Duodenal mucosa (tissue), 2 donors: ENCODE data around the gene EPHA3.

Experiments
- H3K27ac ChIP-seq: one replicate; pipeline ENCODE4 v1.7.0; 2013; ENCODE audit warnings: low read depth, low read length
- H3K27me3 ChIP-seq, 2 donors: one replicate each; pipeline ENCODE4 v1.7.0; 2013; ENCODE audit warnings: low read length in 2 of 2, control low read depth in 1 of 2; ENCODE audit not compliant: insufficient read depth in 2 of 2, control insufficient read depth in 1 of 2
- H3K36me3 ChIP-seq, 2 donors: one replicate each; pipeline ENCODE4 v1.7.0; 2013; ENCODE audit warnings: low read length in 2 of 2, control low read depth in 1 of 2; ENCODE audit not compliant: insufficient read depth in 2 of 2, control insufficient read depth in 1 of 2
- H3K4me1 ChIP-seq, 2 donors: one replicate each; pipeline ENCODE4 v1.7.0; 2013; ENCODE audit warnings: low read length in 2 of 2, control low read depth in 1 of 2; ENCODE audit not compliant: insufficient read depth in 2 of 2, control insufficient read depth in 1 of 2
- H3K4me3 ChIP-seq, 2 donors: one replicate each; pipeline ENCODE4 v1.7.0; 2013; ENCODE audit warnings: low read length in 2 of 2, low read depth in 1 of 2
- H3K9ac ChIP-seq, 2 donors: one replicate each; pipeline ENCODE4 v1.7.0; 2013; ENCODE audit warnings: low read length in 2 of 2, low read depth in 1 of 2
- H3K9me3 ChIP-seq, 2 donors: one replicate each; pipeline ENCODE4 v1.7.0; 2013; ENCODE audit warnings: low read length in 2 of 2, control low read depth in 1 of 2; ENCODE audit not compliant: control insufficient read depth in 1 of 2

The EPHA3 gene

GRCh38 chr3:89449086-89449485 is 341.7 kb downstream of the EPHA3 start:
- Histone ChIP-seq H3K4me1 (no peaks in the 10 kb centered on the region), H3K27me3 (no peaks in the 10 kb centered on the region), H3K27ac (no peak overlapping the region), H3K9ac (no peak overlapping the region), H3K9me3 (no peaks in the 10 kb centered on the region), H3K36me3 (no peaks in the 10 kb centered on the region), H3K4me3 (no peak overlapping the region)

DNA sequence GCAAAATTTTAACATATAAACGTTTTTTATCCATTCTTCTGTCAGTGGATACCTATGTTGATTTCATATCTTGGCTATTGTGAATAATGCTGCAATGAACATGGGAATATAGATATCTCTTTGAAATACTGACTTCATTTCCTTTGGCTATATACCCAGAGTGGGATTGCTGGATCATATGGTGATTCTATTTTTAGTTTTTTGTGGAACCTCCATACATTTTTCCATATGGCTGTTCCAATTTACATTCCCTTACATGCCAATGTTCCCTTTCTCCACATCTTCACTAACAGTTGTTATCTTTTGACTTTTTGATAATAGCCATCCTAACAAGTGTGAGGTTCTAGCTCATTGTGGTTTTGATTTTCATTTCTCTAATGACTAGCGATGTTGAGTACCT is 344.6 kb downstream of the EPHA3 start:
- no peak overlapping the region for H3K9ac ChIP-seq
- H3K27me3 ChIP-seq, result no peaks in the 10 kb centered on the region
- H3K4me1 ChIP-seq, result no peaks in the 10 kb centered on the region
- H3K27ac ChIP-seq, result no peak overlapping the region
- H3K36me3 ChIP-seq, result no peaks in the 10 kb centered on the region
- H3K4me3 ChIP-seq, result no peak overlapping the region
- H3K9me3 ChIP-seq, result no peaks in the 10 kb centered on the region

DNA sequence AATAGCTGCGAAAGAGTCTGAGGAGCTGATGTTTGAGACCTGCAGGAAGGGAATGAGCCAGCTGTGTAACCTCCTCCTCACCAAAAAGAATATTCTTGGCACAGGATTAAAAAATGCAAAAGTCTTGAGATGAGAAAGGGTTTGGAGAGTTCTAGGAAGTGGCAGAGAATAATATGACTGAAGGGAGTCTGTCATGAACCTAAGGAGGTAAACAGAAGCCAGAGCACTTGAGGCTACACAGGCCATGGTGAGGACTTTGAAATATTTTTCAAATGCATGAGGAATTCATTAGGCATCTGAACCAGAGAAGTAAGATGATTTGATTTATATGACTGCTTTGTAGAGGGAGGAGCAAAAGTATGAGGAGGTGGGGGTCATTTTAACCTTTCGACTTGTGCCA is 347.8 kb downstream of the EPHA3 start:
- Histone ChIP-seq H3K36me3 (no peaks in the 10 kb centered on the region), H3K27me3 (no peaks in the 10 kb centered on the region), H3K9ac (no peak overlapping the region), H3K4me3 (no peak overlapping the region), H3K4me1 (no peaks in the 10 kb centered on the region), H3K9me3 (no peaks in the 10 kb centered on the region), H3K27ac (no peak overlapping the region)

DNA sequence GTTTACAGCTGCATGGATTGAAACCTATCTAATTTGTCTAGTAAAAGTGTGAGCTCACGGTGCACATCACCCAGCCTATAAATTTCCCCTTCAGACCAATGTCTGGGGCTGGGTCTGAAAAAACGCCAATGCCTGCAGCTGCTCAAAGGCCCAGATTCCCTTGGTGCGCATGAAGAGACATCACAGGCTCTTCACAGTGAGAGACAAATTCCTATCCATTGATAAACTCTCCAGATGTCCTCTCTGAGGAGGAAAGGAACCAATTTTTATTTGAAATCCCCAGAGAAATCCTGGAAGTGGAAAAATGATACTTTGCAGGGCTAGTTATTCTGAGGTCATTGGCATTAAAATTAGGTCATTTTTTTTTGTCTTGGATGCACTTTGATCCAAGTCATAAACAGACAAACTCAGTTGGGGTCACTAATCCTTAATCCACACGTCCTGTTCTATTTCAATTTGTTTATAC is 360.5 kb downstream of the EPHA3 start:
- Histone ChIP-seq H3K36me3 (no peaks in the 10 kb centered on the region), H3K27ac (no peak overlapping the region), H3K4me3 (no peak overlapping the region), H3K9me3 (no peaks in the 10 kb centered on the region), H3K27me3 (no peaks in the 10 kb centered on the region), H3K4me1 (no peaks in the 10 kb centered on the region), H3K9ac (no peak overlapping the region)

DNA sequence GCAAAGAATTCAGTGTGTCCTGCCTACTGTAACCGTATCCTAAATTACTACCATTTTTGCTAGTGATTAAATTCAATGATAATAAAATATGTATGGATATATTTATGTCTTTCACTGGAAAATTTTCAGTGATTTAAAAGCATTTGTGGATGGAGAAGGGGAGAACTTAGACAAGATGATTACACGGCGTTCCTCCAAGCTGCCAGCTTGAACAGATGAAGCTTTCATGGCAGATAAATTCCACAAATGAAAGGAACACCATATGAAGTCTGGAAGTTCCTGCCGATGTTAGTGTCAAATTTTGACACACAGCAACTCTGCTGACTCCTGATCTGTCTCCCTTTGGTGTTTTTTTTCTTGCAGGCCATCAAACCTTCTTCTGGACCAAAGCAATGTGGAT is 364.7 kb downstream of the EPHA3 start:
- H3K9ac ChIP-seq, result no peak overlapping the region
- no peak overlapping the region for H3K27ac ChIP-seq
- H3K36me3 ChIP-seq, result no peaks in the 10 kb centered on the region
- H3K4me1 ChIP-seq, result no peaks in the 10 kb centered on the region
- no peaks in the 10 kb centered on the region for H3K9me3 ChIP-seq
- H3K4me3 ChIP-seq, result no peak overlapping the region
- H3K27me3 ChIP-seq, result no peaks in the 10 kb centered on the region

DNA sequence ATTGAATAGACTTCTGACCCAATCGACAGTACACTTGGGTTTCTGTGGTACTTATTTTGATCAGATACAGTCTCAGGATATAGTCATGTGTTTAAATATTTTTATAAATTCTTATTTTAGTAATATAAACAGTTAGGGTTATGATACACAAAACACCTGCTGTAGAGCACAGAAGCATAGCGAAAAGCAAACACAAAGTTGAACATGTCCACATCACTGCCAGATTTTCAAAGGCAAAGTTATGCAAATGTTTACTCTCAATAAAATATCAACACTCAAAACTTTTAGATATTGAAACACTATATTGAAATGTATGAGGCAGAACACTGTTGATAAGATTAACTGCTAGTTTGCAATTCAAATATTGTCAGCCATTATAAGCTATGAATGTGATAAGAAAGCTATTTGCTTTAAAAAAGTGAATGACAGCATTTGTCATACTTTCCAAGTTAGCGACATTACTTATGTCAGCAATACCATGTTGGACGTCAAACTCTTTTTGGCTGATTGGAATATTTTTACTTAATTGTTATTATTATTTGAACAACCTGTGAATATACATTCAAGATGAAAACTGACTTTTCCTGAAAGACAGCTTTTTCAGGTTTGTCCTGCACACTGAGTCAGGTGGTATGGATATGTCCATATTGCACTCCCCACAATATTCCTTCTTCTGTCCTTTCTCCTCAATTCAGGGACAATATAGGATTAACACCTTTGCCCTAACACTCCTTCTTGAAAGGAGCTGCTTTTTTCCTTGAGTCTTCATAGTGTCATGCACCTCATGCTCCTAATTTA is 367.1 kb downstream of the EPHA3 start:
- Histone ChIP-seq H3K27ac (no peak overlapping the region), H3K27me3 (no peaks in the 10 kb centered on the region), H3K36me3 (no peaks in the 10 kb centered on the region), H3K9ac (no peak overlapping the region), H3K4me3 (no peak overlapping the region), H3K9me3 (no peaks in the 10 kb centered on the region), H3K4me1 (no peaks in the 10 kb centered on the region)

DNA sequence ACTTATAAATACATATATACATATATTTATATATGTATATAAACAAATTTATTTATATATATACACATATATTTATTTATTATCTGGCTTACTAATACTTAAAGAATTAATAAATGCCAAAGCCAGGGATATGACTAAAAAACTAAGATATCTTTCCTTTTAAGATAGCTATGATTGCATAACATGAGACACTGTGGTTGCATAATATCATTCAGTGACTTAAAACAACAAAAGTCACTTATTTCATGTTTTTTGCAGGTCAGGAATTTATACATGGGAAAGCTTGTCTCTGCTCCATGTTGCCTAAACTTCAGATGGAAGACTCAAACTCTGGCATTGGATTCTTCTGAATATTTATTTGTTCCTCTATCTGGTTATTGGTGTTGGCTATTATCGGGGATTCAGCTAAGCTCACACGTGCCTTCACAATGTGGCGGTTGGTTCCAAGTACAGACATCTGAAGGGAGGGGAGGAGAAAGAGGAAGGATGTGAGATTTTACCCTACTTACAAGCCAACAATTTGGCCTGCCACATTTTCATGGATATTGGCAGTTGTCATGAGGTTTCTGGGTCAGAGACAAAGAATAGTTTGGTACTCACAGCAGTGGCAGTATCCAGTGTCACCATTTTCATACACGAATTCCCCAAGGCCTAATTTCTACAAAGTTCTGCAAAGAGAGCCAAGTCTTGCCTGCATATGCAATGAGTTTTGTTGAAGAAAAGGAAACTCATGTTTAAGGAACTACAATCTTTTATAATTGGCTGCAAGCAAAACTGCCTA is 381.6 kb downstream of the EPHA3 start:
- no peak overlapping the region for H3K27ac ChIP-seq
- H3K27me3 ChIP-seq, result no peaks in the 10 kb centered on the region
- no peaks in the 10 kb centered on the region for H3K9me3 ChIP-seq
- no peaks in the 10 kb centered on the region for H3K4me1 ChIP-seq
- H3K4me3 ChIP-seq, result no peak overlapping the region
- H3K36me3 ChIP-seq, result no peaks in the 10 kb centered on the region
- no peak overlapping the region for H3K9ac ChIP-seq

- Histone ChIP-seq H3K4me3 (no peak overlapping the region), H3K9me3 (no peaks in the 10 kb centered on the region), H3K36me3 (no peaks in the 10 kb centered on the region), H3K27me3 (no peaks in the 10 kb centered on the region), H3K4me1 (no peaks in the 10 kb centered on the region), H3K9ac (no peak overlapping the region), H3K27ac (no peak overlapping the region)
Measured at GRCh38 chr3:89490129-89490528, 382.7 kb downstream of the EPHA3 start.

- no peaks in the 10 kb centered on the region for H3K36me3 ChIP-seq
- no peak overlapping the region for H3K9ac ChIP-seq
- no peaks in the 10 kb centered on the region for H3K9me3 ChIP-seq
- H3K4me1 ChIP-seq, result no peaks in the 10 kb centered on the region
- H3K27me3 ChIP-seq, result no peaks in the 10 kb centered on the region
- no peak overlapping the region for H3K27ac ChIP-seq
- no peak overlapping the region for H3K4me3 ChIP-seq
Measured at GRCh38 chr3:89494734-89495133, 387.3 kb downstream of the EPHA3 start.

GRCh38 chr3:89503891-89504391 is 396.5 kb downstream of the EPHA3 start:
- H3K27me3 ChIP-seq, result no peaks in the 10 kb centered on the region
- H3K9me3 ChIP-seq, result no peaks in the 10 kb centered on the region
- H3K9ac ChIP-seq, result no peak overlapping the region
- no peaks in the 10 kb centered on the region for H3K36me3 ChIP-seq
- no peak overlapping the region for H3K27ac ChIP-seq
- no peak overlapping the region for H3K4me3 ChIP-seq
- no peaks in the 10 kb centered on the region for H3K4me1 ChIP-seq
